ENCODE results near the gene EXOC4.

GRCh38 chr7:133885213-133885612 lies 632.3 kb downstream of the EXOC4 start:
- TF ChIP-seq, protein P1, sequence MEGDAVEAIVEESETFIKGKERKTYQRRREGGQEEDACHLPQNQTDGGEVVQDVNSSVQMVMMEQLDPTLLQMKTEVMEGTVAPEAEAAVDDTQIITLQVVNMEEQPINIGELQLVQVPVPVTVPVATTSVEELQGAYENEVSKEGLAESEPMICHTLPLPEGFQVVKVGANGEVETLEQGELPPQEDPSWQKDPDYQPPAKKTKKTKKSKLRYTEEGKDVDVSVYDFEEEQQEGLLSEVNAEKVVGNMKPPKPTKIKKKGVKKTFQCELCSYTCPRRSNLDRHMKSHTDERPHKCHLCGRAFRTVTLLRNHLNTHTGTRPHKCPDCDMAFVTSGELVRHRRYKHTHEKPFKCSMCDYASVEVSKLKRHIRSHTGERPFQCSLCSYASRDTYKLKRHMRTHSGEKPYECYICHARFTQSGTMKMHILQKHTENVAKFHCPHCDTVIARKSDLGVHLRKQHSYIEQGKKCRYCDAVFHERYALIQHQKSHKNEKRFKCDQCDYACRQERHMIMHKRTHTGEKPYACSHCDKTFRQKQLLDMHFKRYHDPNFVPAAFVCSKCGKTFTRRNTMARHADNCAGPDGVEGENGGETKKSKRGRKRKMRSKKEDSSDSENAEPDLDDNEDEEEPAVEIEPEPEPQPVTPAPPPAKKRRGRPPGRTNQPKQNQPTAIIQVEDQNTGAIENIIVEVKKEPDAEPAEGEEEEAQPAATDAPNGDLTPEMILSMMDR (IDR thresholded peaks at IDR 0.05): no peak
- TF ChIP-seq POLR2A (IDR thresholded peaks at IDR 0.05): no peak

All from vagina (tissue), 2 donors.